T-helper 1 cell treated with Interleukin-12 subunit alpha and Interleukin-12 subunit beta and Interleukin-4 antibody, amounts not matched to agents 30 μg/mL and 1 μg/mL, for 36 hours (primary cell): ENCODE measurements around the gene RTN4.
"Not testable (repeated sequence)": the region's sequence is repeated elsewhere in the genome, so short reads cannot be mapped to it uniquely, and the experiment has no call there.

Experiments used
- H3K27ac Mint-ChIP-seq: one replicate; pipeline ENCODE4 v1.8.0; 2021; ENCODE audit warnings: mild to moderate bottlenecking, mixed read lengths
- H3K27me3 Mint-ChIP-seq: one replicate; pipeline ENCODE4 v1.8.0; 2021; ENCODE audit warnings: low read depth, mixed read lengths
- H3K36me3 Mint-ChIP-seq: one replicate; pipeline ENCODE4 v1.8.0; 2021; ENCODE audit warnings: low read depth, mixed read lengths
- H3K4me1 Mint-ChIP-seq: one replicate; pipeline ENCODE4 v1.8.0; 2021; ENCODE audit warnings: low read depth, mixed read lengths
- H3K4me3 Mint-ChIP-seq: one replicate; pipeline ENCODE4 v1.8.0; 2021; ENCODE audit warnings: mild to moderate bottlenecking, moderate library complexity, mixed read lengths
- H3K9me3 Mint-ChIP-seq: one replicate; pipeline ENCODE4 v1.8.0; 2021; ENCODE audit warnings: mixed read lengths

The RTN4 gene

GRCh38 chr2:55084641-55085040 lies 34.4 kb upstream of the RTN4 start:
- Mint-ChIP-seq H3K27ac (no peak overlapping the region), H3K4me1 (peaks cover 5% of the 10 kb centered on the region), H3K27me3 (no peaks in the 10 kb centered on the region), H3K4me3 (no peak overlapping the region), H3K9me3 (peaks cover 7% of the 10 kb centered on the region), H3K36me3 (no peaks in the 10 kb centered on the region)

GRCh38 chr2:55080204-55080738 lies 30.0 kb upstream of the RTN4 start:
- Mint-ChIP-seq H3K4me3 (no peak overlapping the region), H3K27ac (no peak overlapping the region), H3K27me3 (no peaks in the 10 kb centered on the region), H3K4me1 (peaks cover 5% of the 10 kb centered on the region), H3K36me3 (no peaks in the 10 kb centered on the region), H3K9me3 (peaks cover 7% of the 10 kb centered on the region)

- no peak overlapping the region for H3K27ac Mint-ChIP-seq
- no peaks in the 10 kb centered on the region for H3K36me3 Mint-ChIP-seq
- peaks cover 7% of the 10 kb centered on the region for H3K9me3 Mint-ChIP-seq
- H3K27me3 Mint-ChIP-seq, result no peaks in the 10 kb centered on the region
- H3K4me3 Mint-ChIP-seq, result no peak overlapping the region
- peaks cover 5% of the 10 kb centered on the region for H3K4me1 Mint-ChIP-seq
Observed at GRCh38 chr2:55078956-55079355, 28.7 kb upstream of the RTN4 start.

- Mint-ChIP-seq H3K4me1 (no peaks in the 10 kb centered on the region), H3K4me3 (no peak overlapping the region), H3K36me3 (no peaks in the 10 kb centered on the region), H3K27me3 (no peaks in the 10 kb centered on the region), H3K27ac (no peak overlapping the region), H3K9me3 (peaks cover 7% of the 10 kb centered on the region)
Observed at GRCh38 chr2:55076721-55077120, 26.5 kb upstream of the RTN4 start.

- not testable (repeated sequence) for H3K27me3 Mint-ChIP-seq, H3K27ac Mint-ChIP-seq, H3K9me3 Mint-ChIP-seq, H3K4me1 Mint-ChIP-seq, H3K36me3 Mint-ChIP-seq, H3K4me3 Mint-ChIP-seq
Observed at GRCh38 chr2:55076019-55076418, 25.8 kb upstream of the RTN4 start.

- no peaks in the 10 kb centered on the region for H3K4me1 Mint-ChIP-seq
- no peaks in the 10 kb centered on the region for H3K36me3 Mint-ChIP-seq
- H3K27ac Mint-ChIP-seq, result no peak overlapping the region
- H3K9me3 Mint-ChIP-seq, result no peaks in the 10 kb centered on the region
- H3K27me3 Mint-ChIP-seq, result no peaks in the 10 kb centered on the region
- no peak overlapping the region for H3K4me3 Mint-ChIP-seq
Observed at GRCh38 chr2:55073000-55073983, 23.0 kb upstream of the RTN4 start.

GRCh38 chr2:55063713-55064323 lies 13.6 kb upstream of the RTN4 start:
- Mint-ChIP-seq H3K4me3 (no peak overlapping the region), H3K27ac (no peak overlapping the region), H3K36me3 (no peaks in the 10 kb centered on the region), H3K9me3 (no peaks in the 10 kb centered on the region), H3K4me1 (peaks cover 3% of the 10 kb centered on the region), H3K27me3 (no peaks in the 10 kb centered on the region)

- H3K36me3 Mint-ChIP-seq, result no peaks in the 10 kb centered on the region
- no peak overlapping the region for H3K27ac Mint-ChIP-seq
- H3K27me3 Mint-ChIP-seq, result no peaks in the 10 kb centered on the region
- peaks cover 3% of the 10 kb centered on the region for H3K4me1 Mint-ChIP-seq
- no peaks in the 10 kb centered on the region for H3K9me3 Mint-ChIP-seq
- H3K4me3 Mint-ChIP-seq, result no peak overlapping the region
Observed at GRCh38 chr2:55063226-55063625, 13.0 kb upstream of the RTN4 start.

GRCh38 chr2:55062754-55063153 lies 12.5 kb upstream of the RTN4 start:
- Mint-ChIP-seq H3K27me3 (no peaks in the 10 kb centered on the region), H3K9me3 (no peaks in the 10 kb centered on the region), H3K4me3 (no peak overlapping the region), H3K36me3 (no peaks in the 10 kb centered on the region), H3K27ac (no peak overlapping the region), H3K4me1 (peaks cover 3% of the 10 kb centered on the region)

GRCh38 chr2:55061523-55062344 lies 11.5 kb upstream of the RTN4 start:
- H3K9me3 Mint-ChIP-seq, result no peaks in the 10 kb centered on the region

GRCh38 chr2:55059793-55060192 lies 9.5 kb upstream of the RTN4 start:
- Mint-ChIP-seq H3K9me3 (no peaks in the 10 kb centered on the region), H3K36me3 (no peaks in the 10 kb centered on the region), H3K27me3 (no peaks in the 10 kb centered on the region), H3K4me1 (peaks cover 3% of the 10 kb centered on the region), H3K27ac (no peak overlapping the region), H3K4me3 (no peak overlapping the region)

More at GRCh38 chr2:55061523-55062344, 11.5 kb upstream of the RTN4 start:
- Mint-ChIP-seq H3K4me1 (peaks cover 3% of the 10 kb centered on the region), H3K36me3 (no peaks in the 10 kb centered on the region), H3K4me3 (no peak overlapping the region), H3K27me3 (no peaks in the 10 kb centered on the region), H3K27ac (no peak overlapping the region)

- Mint-ChIP-seq H3K9me3 (no peaks in the 10 kb centered on the region), H3K27ac (no peak overlapping the region), H3K36me3 (no peaks in the 10 kb centered on the region), H3K4me3 (no peak overlapping the region), H3K4me1 (peaks cover 9% of the 10 kb centered on the region), H3K27me3 (no peaks in the 10 kb centered on the region)
Observed at GRCh38 chr2:55057474-55057873, 7.2 kb upstream of the RTN4 start.

- H3K4me1 Mint-ChIP-seq, result peaks cover 21% of the 10 kb centered on the region
- no peak overlapping the region for H3K27ac Mint-ChIP-seq
- no peaks in the 10 kb centered on the region for H3K36me3 Mint-ChIP-seq
- no peak overlapping the region for H3K4me3 Mint-ChIP-seq
- H3K27me3 Mint-ChIP-seq, result no peaks in the 10 kb centered on the region
- H3K9me3 Mint-ChIP-seq, result no peaks in the 10 kb centered on the region
Observed at GRCh38 chr2:55056024-55056521, 5.8 kb upstream of the RTN4 start.
